Ramos (cell line): Measurements from ENCODE around the gene PPP2R5C.

ENCODE experiments used
- in situ Hi-C: fragments of 300-500 bp; cut with MboI; formaldehyde crosslinking; loops from one replicate; pipeline ENCODE4 v1.14.3; 2022; ENCODE audit warnings: low sequenced_read_pairs; ENCODE audit not compliant: unreplicated experiment

Gene PPP2R5C

GRCh38 chr14:101956179-101956885 lies 194.8 kb downstream of the PPP2R5C start:
- in situ Hi-C loops = loop anchor here (10.0 kb wide), 1 partner anchor 558 kb away; no protein-coding TSS in a partner anchor

DNA sequence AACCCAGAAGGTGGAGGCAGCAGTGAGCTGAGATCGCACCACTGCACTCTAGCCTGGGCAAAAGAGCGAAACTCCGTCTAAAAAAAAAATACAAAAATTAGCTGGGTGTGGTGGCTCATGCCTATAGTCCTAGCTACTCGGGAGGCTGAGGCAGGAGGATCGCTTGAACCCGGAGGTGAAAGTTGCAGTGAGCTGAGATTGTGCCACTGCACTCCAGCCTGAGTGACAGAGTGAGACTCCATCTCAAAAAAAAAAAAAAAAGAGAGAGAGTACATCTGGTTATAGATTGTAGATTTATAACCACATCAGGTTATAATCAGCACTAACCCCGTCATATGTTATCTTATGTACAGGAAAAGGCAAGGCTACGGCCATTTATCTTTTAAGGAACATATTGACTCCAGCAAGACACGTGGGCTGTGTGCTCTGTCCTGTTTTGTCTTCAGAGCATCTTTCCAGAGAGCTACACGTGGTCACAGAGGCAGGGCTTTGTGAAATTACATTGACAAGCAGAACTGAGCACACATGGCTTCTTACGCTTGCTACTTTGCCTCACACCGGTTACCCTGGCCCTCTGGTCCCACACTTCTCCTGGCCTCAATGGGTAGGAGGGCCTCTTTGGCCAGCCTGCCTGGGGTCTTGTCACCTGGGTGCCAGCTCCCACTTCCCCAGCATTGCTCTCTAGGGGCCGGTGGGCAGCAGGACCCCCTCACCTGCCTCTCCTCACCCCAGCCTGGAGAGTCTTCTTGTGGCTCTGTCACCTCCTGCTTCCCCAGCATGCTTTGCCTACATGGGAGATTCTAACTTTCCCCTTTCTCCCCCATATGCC lies 196.1 kb downstream of the PPP2R5C start:
- in situ Hi-C loops = loop anchor here (10.0 kb wide), 1 partner anchor 557 kb away; no protein-coding TSS in a partner anchor

GRCh38 chr14:101958418-101959180 lies 197.1 kb downstream of the PPP2R5C start:
- in situ Hi-C loops = loop anchor here (10.0 kb wide), 1 partner anchor 556 kb away; no protein-coding TSS in a partner anchor

DNA sequence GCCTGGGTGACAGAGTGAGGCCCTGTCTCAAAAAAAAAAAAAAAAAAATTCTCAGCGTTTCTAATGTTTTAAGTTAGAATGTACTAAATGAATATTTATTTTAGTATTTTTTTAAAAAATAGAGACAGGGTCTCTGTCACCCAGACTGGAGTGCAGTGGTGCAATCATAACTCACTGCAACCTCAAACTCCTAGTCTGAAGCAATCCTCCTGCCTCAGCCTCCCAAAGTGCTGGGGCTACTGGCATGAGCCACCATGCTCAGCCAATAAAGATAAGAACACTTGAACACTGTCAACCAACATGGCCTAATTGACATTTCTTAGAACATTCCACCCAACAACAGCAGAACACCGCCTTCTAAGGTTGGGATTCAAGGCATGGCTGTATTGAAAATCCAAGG lies 197.8 kb downstream of the PPP2R5C start:
- in situ Hi-C loops = loop anchor here (10.0 kb wide), 1 partner anchor 556 kb away; no protein-coding TSS in a partner anchor

GRCh38 chr14:101960225-101960624 lies 198.7 kb downstream of the PPP2R5C start:
- in situ Hi-C loops = loop anchor here (5.0 kb wide), 1 partner anchor 352 kb away; no protein-coding TSS in a partner anchor

DNA sequence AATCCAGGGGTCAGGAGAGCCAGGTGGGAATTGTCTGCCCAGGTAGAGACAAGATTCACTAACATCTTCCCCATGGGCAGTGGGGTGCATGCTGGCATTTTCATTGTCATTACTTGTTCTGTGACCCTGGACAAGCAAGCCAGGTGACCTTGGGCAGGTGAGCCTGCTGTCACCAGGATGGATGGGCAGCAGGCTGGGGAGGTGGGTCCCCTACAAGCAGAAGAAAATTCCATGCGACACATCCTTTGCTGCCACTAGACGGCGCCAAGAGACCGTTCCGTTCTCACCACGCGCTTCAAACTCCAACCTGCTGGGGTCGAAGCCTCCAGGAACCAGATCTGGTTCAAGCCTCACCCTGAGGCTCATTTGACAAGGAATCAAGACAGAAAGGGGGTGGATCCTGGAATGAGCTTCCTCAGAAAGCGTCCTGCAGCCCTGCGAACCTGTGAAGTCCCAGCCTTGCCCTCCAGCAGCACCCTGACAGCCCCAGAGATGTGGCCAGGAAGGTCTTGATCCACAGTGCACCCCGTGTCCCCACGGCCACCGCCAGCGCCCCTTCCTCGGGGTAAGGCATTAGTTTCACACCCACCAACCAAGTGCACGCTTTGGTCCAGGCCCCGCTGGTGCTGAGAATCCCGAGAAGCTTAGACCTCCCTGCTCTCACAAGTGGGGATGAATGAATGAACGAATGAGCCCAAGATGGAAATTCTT lies 199.7 kb downstream of the PPP2R5C start:
- in situ Hi-C loops = loop anchor here (5.0 kb wide), 1 partner anchor 351 kb away; no protein-coding TSS in a partner anchor

DNA sequence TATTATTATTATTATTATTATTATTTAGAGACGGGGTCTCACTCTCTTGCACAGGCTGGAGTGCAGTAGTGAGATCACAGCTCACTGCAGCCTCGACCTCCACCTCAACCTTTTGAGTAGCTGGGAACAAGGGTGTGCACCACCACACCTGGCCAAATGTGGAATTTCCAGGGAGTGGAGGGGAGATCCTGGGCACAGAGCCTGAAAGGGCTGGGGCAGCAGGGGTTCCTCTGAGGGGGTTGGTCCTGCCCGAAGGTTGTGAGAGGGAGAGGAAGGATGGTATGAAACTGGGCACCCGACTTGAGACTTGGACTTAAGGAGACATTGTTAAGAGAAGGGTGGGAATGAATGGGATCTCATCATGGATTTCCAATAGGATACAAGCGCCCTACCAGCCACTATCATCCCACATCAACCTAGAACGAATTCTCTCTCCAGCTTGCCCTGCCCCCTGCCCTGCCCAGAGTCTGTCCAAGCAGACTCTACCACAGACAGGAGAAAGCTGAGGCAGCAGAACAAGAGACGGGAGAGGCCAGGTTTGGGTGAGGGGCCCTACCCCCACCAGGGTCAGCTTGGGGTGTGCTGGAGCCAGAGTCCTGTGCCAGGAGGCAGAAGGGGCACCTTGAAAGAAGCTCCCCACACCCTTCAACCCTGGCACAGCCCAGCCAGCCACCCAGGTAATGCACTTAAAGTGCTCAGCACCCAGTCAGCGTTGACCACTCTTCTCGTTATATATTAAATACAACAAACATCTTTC lies 200.4 kb downstream of the PPP2R5C start:
- in situ Hi-C loops = loop anchor here (5.0 kb wide), 1 partner anchor 350 kb away; no protein-coding TSS in a partner anchor

DNA sequence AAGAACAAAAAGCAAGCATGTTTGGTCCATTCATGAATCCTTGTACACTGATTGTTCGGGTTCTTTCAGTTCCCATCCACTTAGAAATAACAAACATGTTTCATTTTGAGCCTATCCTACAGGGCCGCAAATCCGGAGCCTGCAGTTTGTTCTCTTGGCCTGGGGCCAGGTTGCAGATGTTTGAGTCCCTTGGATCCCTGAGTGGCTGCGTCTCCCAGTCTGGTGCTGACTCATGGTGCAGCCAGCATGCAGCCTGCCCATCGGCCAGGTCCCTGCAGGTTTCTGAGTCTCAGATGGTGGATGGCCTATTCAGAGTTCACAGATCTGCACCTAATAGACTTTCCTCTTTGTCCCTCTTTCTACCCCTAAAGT lies 201.0 kb downstream of the PPP2R5C start:
- in situ Hi-C loops = loop anchor here (5.0 kb wide), 1 partner anchor 350 kb away; no protein-coding TSS in a partner anchor

GRCh38 chr14:101963052-101963451 lies 201.5 kb downstream of the PPP2R5C start:
- in situ Hi-C loops = loop anchor here (5.0 kb wide), 1 partner anchor 349 kb away; no protein-coding TSS in a partner anchor

GRCh38 chr14:101963656-101964296 lies 202.3 kb downstream of the PPP2R5C start:
- in situ Hi-C loops = loop anchor here (5.0 kb wide), 1 partner anchor 349 kb away; no protein-coding TSS in a partner anchor

DNA sequence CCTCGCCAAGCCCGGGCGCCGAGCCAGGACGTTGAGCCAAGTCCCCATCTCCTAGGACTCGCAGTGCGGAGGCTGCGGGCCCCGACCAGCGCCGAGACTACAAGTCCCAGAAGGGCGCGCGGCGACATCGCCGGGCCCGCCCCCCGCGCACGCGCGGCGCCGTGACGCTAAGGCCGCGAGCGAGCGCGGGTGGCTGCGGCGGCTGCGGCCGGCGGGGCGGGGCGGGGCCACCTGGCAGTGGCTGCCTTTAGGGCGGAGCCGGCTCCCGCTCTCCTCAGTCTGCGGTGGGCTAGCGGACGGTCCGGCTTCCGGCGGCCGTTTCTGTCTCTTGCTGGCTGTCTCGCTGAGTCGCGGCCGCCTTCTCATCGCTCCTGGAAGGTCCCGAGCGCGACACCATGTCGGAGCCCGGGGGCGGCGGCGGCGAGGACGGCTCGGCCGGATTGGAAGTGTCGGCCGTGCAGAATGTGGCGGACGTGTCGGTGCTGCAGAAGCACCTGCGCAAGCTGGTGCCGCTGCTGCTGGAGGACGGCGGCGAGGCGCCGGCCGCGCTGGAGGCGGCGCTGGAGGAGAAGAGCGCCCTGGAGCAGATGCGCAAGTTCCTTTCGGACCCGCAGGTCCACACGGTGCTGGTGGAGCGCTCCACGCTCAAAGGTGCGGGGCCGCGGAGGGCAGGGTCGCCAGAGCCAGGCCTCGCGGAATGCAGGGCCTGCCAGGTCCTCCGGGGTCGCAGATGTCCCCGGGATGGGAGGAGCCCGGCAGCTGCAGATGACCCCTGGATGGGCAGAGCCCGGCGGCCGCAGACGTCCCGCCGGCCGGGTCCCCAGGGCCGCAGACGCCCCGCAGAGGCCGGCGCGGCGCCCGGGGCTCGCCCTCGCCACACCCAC lies 203.0 kb downstream of the PPP2R5C start, which contains the start of gene DYNC1H1:
DYNC1H1 (plus strand) TSS at position 277 of the 884 bp plus-strand sequence; CDS start at position 396, 119 bp downstream.
- in situ Hi-C loops = loop anchor here (5.0 kb wide), 1 partner anchor 348 kb away; no protein-coding TSS in a partner anchor

GRCh38 chr14:101965181-101965544 lies 203.7 kb downstream of the PPP2R5C start:
- in situ Hi-C loops = no loop called here

GRCh38 chr14:101965770-101966722 lies 204.5 kb downstream of the PPP2R5C start:
- in situ Hi-C loops = no loop called here

DNA sequence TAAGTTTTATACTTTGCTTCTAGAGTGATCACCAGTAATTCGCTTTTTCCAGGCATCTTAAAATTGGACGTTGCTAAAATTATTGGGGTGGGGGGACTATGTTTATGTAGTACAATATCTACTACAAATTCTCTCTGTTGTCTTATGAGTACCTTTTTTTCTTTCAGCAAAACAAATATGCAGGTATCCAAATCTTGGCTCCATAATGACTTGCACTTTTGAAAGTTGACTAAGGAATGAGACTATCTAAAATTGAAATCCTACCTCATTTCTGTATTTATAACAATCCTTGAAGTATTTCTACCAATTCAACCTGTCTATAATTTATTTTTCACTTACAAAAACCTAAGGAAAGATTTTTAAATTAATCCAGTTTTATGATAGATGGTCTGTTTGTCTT lies 205.2 kb downstream of the PPP2R5C start:
- in situ Hi-C loops = no loop called here

GRCh38 chr14:101968186-101968585 lies 206.7 kb downstream of the PPP2R5C start:
- in situ Hi-C loops = no loop called here

DNA sequence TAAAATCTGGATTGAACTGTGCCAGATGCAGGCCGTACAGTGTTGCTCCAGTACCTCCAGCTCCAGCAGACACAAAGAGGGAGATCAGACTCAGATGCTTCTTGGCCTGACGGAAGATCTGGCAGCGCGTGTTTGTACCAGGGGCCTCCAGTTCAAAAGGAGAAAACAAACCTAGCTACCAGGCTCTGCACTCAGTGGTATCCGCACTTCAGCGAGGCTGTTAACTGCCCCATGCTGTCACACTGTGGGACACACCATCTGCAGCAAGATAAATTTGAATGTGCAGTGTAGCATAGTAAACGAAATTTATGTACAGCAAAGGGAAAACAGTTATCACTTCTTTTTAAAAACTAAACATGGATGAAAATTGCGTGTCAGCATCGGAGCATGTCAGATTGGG lies 208.0 kb downstream of the PPP2R5C start:
- in situ Hi-C loops = no loop called here
